Breast epithelium (tissue), 3 donors: ENCODE measurements around the gene RBM28.

Experiments used
- POLR2A ChIP-seq: fragments of 450-650 bp; IDR thresholded peaks from one replicate; pipeline ENCODE4 v1.6.1; 2016; ENCODE audit warnings: antibody characterized with exemption, mild to moderate bottlenecking, moderate library complexity
- TF ChIP-seq, protein P1 (sequence below), 3 donors: fragments of 450-650 bp; IDR thresholded peaks; one replicate each; pipeline ENCODE4 v1.5.1; 2016 to 2017; ENCODE audit warnings: antibody characterized with exemption in 3 of 3, mild to moderate bottlenecking in 3 of 3, moderate library complexity in 3 of 3

DNA sequence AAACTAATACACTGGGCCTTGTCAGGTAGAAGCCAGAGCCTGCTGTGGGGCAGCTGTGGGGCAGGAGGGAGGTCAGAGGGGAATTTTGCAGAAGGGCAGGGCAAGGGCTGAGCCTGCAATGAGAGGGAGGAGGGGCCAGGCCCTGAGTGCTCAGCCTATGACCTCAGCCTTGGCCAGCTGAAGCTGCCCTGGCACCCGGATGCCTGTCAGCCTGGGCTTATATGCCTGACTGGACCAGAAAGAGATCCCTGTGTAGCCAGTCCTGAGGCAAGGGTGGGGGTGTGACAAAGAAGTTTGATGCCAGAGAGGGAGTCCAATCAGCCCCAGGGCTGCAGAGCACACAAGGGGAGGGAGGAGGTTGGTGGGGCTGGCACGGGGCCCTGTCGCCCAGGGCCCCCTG lies 40.1 kb upstream of the RBM28 start:
- TF ChIP-seq, protein P1, sequence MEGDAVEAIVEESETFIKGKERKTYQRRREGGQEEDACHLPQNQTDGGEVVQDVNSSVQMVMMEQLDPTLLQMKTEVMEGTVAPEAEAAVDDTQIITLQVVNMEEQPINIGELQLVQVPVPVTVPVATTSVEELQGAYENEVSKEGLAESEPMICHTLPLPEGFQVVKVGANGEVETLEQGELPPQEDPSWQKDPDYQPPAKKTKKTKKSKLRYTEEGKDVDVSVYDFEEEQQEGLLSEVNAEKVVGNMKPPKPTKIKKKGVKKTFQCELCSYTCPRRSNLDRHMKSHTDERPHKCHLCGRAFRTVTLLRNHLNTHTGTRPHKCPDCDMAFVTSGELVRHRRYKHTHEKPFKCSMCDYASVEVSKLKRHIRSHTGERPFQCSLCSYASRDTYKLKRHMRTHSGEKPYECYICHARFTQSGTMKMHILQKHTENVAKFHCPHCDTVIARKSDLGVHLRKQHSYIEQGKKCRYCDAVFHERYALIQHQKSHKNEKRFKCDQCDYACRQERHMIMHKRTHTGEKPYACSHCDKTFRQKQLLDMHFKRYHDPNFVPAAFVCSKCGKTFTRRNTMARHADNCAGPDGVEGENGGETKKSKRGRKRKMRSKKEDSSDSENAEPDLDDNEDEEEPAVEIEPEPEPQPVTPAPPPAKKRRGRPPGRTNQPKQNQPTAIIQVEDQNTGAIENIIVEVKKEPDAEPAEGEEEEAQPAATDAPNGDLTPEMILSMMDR (IDR thresholded peaks at IDR 0.05): no peak
- TF ChIP-seq POLR2A: no peak
